A549 (cell line): ENCODE results near the gene ATXN10. TPM values are rescaled to one million over a fixed set of nuclear protein-coding genes. Genes with fewer than 3 reads are reported as not detected.

Source experiments
- ATAC-seq, 2 experiments: fragments of 200-7000 bp in 1 of 2; fragments of >200 bp in 1 of 2; cut with Nextera tagmentation in 1 of 2; cut with Tn5 transposase in 1 of 2; 3 replicates each; pipeline versions ENCODE4 v1.8.0 to v1.9.1; 2018 to 2020; ENCODE audit warnings: mild to moderate bottlenecking in 1 of 2, moderate library complexity in 1 of 2
- CTCF ChIA-PET: fragments of 300-600 bp; sonication (Branson Sonifier 250); formaldehyde crosslinking; extraction: SDS; loops from one replicate; lab custom pipeline; 2021; ENCODE audit warnings: antibody characterized with exemption, inconsistent platforms; lab: Yijun Ruan, JAX
- POLR2A ChIA-PET: fragments of 350-600 bp; formaldehyde crosslinking; extraction: SDS; loops from one replicate; lab custom pipeline; 2021; ENCODE audit warnings: antibody characterized with exemption, inconsistent platforms; lab: Yijun Ruan, JAX
- DNase-seq, 2 experiments: peaks; one replicate each; pipeline versions ENCODE4 v3.0.0 to v3.0.0-alpha.2; 2011 to 2016; ENCODE audit warnings: low read depth in 1 of 2, low spot score in 1 of 2
- FAIRE-seq: peaks from 2 replicates; lab custom pipeline; 2011; peaks lifted over from hg19 to GRCh38; lab: Jason Lieb, UNC
- H3K27ac ChIP-seq, 2 experiments: fragments of >200 bp; sonication (Bioruptor Twin); formaldehyde crosslinking; 3 replicates each; pipeline ENCODE4 v1.5.1; 2016 to 2017
- H3K4me1 ChIP-seq: fragments of >200 bp; sonication (Bioruptor Twin); formaldehyde crosslinking; 3 replicates; pipeline ENCODE4 v1.6.1; 2016
- H3K4me2 ChIP-seq: fragments of >200 bp; sonication (Bioruptor Twin); formaldehyde crosslinking; 3 replicates; pipeline ENCODE4 v1.6.1; 2016
- H3K4me3 ChIP-seq: fragments of >200 bp; sonication (Bioruptor Twin); formaldehyde crosslinking; 3 replicates; pipeline ENCODE4 v1.5.1; 2016
- H3K9me3 ChIP-seq: fragments of >200 bp; sonication (Bioruptor Twin); formaldehyde crosslinking; 3 replicates; pipeline ENCODE4 v1.6.1; 2016
- BCL3 ChIP-seq: fragments of >200 bp; sonication (Bioruptor Twin); formaldehyde crosslinking; IDR thresholded peaks from 3 replicates; pipeline ENCODE4 v1.6.1; 2016
- ESRRA ChIP-seq: fragments of 150-350 bp; IDR thresholded peaks from 2 replicates; pipeline ENCODE4 v1.6.1; 2014; ENCODE audit warnings: mild to moderate bottlenecking, low read length, borderline replicate concordance
- WGBS: methylation state at CpG from one replicate; pipeline ENCODE4 v1.1.6; 2017; ENCODE audit errors: missing lambda C conversion rate; 5-methylcytosine and 5-hydroxymethylcytosine counted together
- polyA plus RNA-seq, 4 experiments: library from polyadenylated mRNA; depleted of rRNA in 3 of 4; stranded (reverse); fragments of >200 nt; fragmentation: RNase III in 1 of 4; extraction: RNeasy Plus Mini Kit Qiagen cat#74134 plus additional on column Dnase treatment in 1 of 4; gene quantifications; 2 replicates in 3 of 4; 3 replicates in 1 of 4; pipeline ENCODE4 v1.2.3, GENCODE V29; 2011 to 2017
- small RNA-seq, 6 experiments: library from RNA; depleted of rRNA; stranded (forward); fragments of <200 nt; gene quantifications; one replicate each; pipeline ENCODE3, GENCODE V24; 2012

Gene ATXN10
- polyA plus RNA-seq, 2 of the 4 experiments (the other 2 are of a cell fraction): 126 to 281 TPM

- no peak for TF ChIP-seq BCL3
These were observed 221.2 kb downstream of the ATXN10 start (continued) for GRCh38 chr22:45892681-45893461.

- CTCF ChIA-PET: interaction anchor here (0.7 to 1.6 kb wide), 3 partner anchors 18 to 315 kb away, joined by 3 read pairs; no protein-coding TSS in a partner anchor
- FAIRE-seq (no peak), DNase-seq (no peak), ATAC-seq (no peak)
- Histone ChIP-seq H3K4me2 (no peak overlapping the region), H3K4me3 (no peak overlapping the region), H3K9me3 (no peaks in the 10 kb centered on the region), H3K4me1 (0 out of 3 replicates have a peak, but pooled peaks cover 8% of the 10 kb centered on the region), H3K27ac (no peak overlapping the region)
- WGBS: 59% methylated on average over 9 of the region's 9 CpGs
- TF ChIP-seq ESRRA (no peak), BCL3 (no peak)
- POLR2A ChIA-PET: no interaction called here
These were observed 221.9 kb downstream of the ATXN10 start for GRCh38 chr22:45893516-45893915.

Small RNA genes lying within 50 kb of the gene (small RNA-seq; reads per million reads assigned to genes)
- 0 to 20.9 (median 9.1) reads per million in 6 experiments for gene MIR4762
- 0 reads per million in 6 experiments for gene RNU6-1161P

Other genes with a start within 250 kb of the ATXN10 start
- 18.2 and 20.0 TPM in 2 replicates for gene FBLN1, start 169.0 kb upstream of the ATXN10 start, polyA plus RNA-seq (2011; rRNA removed)
- gene FBLN1, start 169.0 kb upstream of the ATXN10 start, polyA plus RNA-seq (2017; fragmentation: RNase III; extraction: RNeasy Plus Mini Kit Qiagen cat#74134 plus additional on column Dnase treatment): 31.0 to 34.4 TPM (median 32.7 TPM) in 3 replicates